CD14-positive monocyte (primary cell): ENCODE results near the gene CCR3. TPM values are rescaled to one million over a fixed set of nuclear protein-coding genes. Genes with fewer than 3 reads are reported as not detected.

Source experiments
- DNase-seq, 3 donors: peaks; one replicate each; pipeline ENCODE4 v3.0.0-alpha.2; 2011 to 2022
- H2AFZ ChIP-seq: 2 replicates; pipeline ENCODE4 v1.6.0; 2012; ENCODE audit warnings: mild to moderate bottlenecking, low read depth, low read length, inconsistent platforms; ENCODE audit not compliant: insufficient read depth, poor library complexity, severe bottlenecking
- H3K27ac ChIP-seq, 2 donors: 1 replicate in 1 of 2; 2 replicates in 1 of 2; pipeline ENCODE4 v1.5.1; 2012 to 2013; ENCODE audit warnings: low read length in 2 of 2, control low read depth in 1 of 2, inconsistent platforms in 1 of 2, low read depth in 1 of 2, mild to moderate bottlenecking in 1 of 2
- H3K27me3 ChIP-seq, 2 donors: one replicate each; pipeline versions ENCODE4 v1.6.0 to v1.6.1; 2011 to 2013; ENCODE audit warnings: low read length in 2 of 2; ENCODE audit not compliant: control insufficient read depth in 2 of 2, insufficient read depth in 2 of 2
- H3K36me3 ChIP-seq, 2 donors: replicated peaks in 1 of 2; 1 replicate in 1 of 2; 2 replicates in 1 of 2; pipeline versions ENCODE4 v1.5.1 to v1.6.1; 2012 to 2013; ENCODE audit warnings: low read length in 2 of 2, control low read depth in 1 of 2, inconsistent platforms in 1 of 2, mild to moderate bottlenecking in 1 of 2; ENCODE audit not compliant: insufficient read depth in 2 of 2, control insufficient read depth in 1 of 2
- H3K4me1 ChIP-seq, 2 donors: 1 replicate in 1 of 2; 2 replicates in 1 of 2; pipeline versions ENCODE4 v1.5.1 to v1.6.1; 2012 to 2013; ENCODE audit warnings: low read length in 2 of 2, control low read depth in 1 of 2, inconsistent platforms in 1 of 2, mild to moderate bottlenecking in 1 of 2, moderate library complexity in 1 of 2; ENCODE audit not compliant: insufficient read depth in 2 of 2, control insufficient read depth in 1 of 2
- H3K4me2 ChIP-seq: replicated peaks from 2 replicates; pipeline ENCODE3; 2012; ENCODE audit warnings: low read length, moderate library complexity, mild to moderate bottlenecking; ENCODE audit not compliant: poor library complexity, severe bottlenecking; ENCODE audit errors: extremely low read depth
- H3K4me3 ChIP-seq, 3 experiments: fragments of 200-600 bp in 1 of 3; sonication (generic) in 1 of 3; replicated peaks in 1 of 3; 1 replicate in 2 of 3; 2 replicates in 1 of 3; pipeline ENCODE4 v1.5.1; 2011 to 2013; ENCODE audit warnings: low read length in 3 of 3, mild to moderate bottlenecking in 3 of 3, control low read depth in 2 of 3, low read depth in 2 of 3, inconsistent platforms in 1 of 3, moderate library complexity in 1 of 3
- H3K79me2 ChIP-seq: 2 replicates; pipeline ENCODE4 v1.6.0; 2012; ENCODE audit warnings: mild to moderate bottlenecking, control low read depth, inconsistent platforms, low read length, moderate library complexity; ENCODE audit not compliant: insufficient read depth
- H3K9ac ChIP-seq: 2 replicates; pipeline ENCODE4 v1.6.0; 2017; ENCODE audit warnings: low read length, mild to moderate bottlenecking; ENCODE audit not compliant: insufficient read depth, poor library complexity, severe bottlenecking
- H3K9me3 ChIP-seq, 2 donors: replicated peaks in 1 of 2; 1 replicate in 1 of 2; 2 replicates in 1 of 2; pipeline versions ENCODE4 v1.5.1 to v1.6.1; 2012 to 2013; ENCODE audit warnings: low read length in 2 of 2, control low read depth in 1 of 2; ENCODE audit not compliant: control insufficient read depth in 1 of 2, insufficient read depth in 1 of 2
- H4K20me1 ChIP-seq: 2 replicates; pipeline ENCODE4 v1.6.0; 2012; ENCODE audit warnings: mild to moderate bottlenecking, low read length, control low read depth, moderate library complexity; ENCODE audit not compliant: insufficient read depth
- H3K27ac Mint-ChIP-seq, 7 donors: one replicate each; pipeline ENCODE4 v1.8.0; 2020; ENCODE audit warnings: mild to moderate bottlenecking in 7 of 7, mixed read lengths in 7 of 7, moderate library complexity in 6 of 7, inconsistent platforms in 2 of 7
- H3K27me3 Mint-ChIP-seq, 3 donors: one replicate each; pipeline ENCODE4 v1.8.0; 2021 to 2022; ENCODE audit warnings: low read depth in 3 of 3, mild to moderate bottlenecking in 3 of 3, mixed read lengths in 3 of 3, moderate library complexity in 3 of 3, inconsistent platforms in 1 of 3
- H3K36me3 Mint-ChIP-seq, 2 donors: one replicate each; pipeline ENCODE4 v1.8.0; 2020; ENCODE audit warnings: mixed read lengths in 2 of 2, inconsistent platforms in 1 of 2, mild to moderate bottlenecking in 1 of 2
- H3K4me1 Mint-ChIP-seq: one replicate; pipeline ENCODE4 v1.8.0; 2020; ENCODE audit warnings: mild to moderate bottlenecking, mixed read lengths
- H3K4me3 Mint-ChIP-seq, 2 donors: one replicate each; pipeline ENCODE4 v1.8.0; 2020; ENCODE audit warnings: mild to moderate bottlenecking in 2 of 2, mixed read lengths in 2 of 2, moderate library complexity in 1 of 2
- H3K9me3 Mint-ChIP-seq, 7 donors: one replicate each; pipeline ENCODE4 v1.8.0; 2020 to 2022; ENCODE audit warnings: mixed read lengths in 7 of 7, mild to moderate bottlenecking in 6 of 7, moderate library complexity in 6 of 7, inconsistent platforms in 2 of 7
- WGBS: methylation state at CpG from one replicate; pipeline ENCODE4 v1.1.5; 2013; ENCODE audit warnings: missing lambda C conversion rate; ENCODE audit not compliant: insufficient coverage; 5-methylcytosine and 5-hydroxymethylcytosine counted together
- intact Hi-C, 2 donors: fragments of 100-400 bp; cut with micrococcal nuclease; formaldehyde crosslinking; loops; one replicate each; pipeline versions ENCODE4 v1.15.0 to v1.15.1; 2023
- polyA plus RNA-seq, 3 donors: library from polyadenylated mRNA; depleted of rRNA in 1 of 3; unstranded in 2 of 3; stranded (reverse) in 1 of 3; fragments of 300-500 nt in 2 of 3; fragments of >200 nt in 1 of 3; fragmentation: Illumina TruSeq in 2 of 3; gene quantifications; 1 replicate in 2 of 3; 2 replicates in 1 of 3; pipeline ENCODE4 v1.2.3, GENCODE V29; 2012 to 2021
- TF ChIP-seq, protein P1 (sequence below): fragments of 200-600 bp; IDR thresholded peaks from one replicate; pipeline ENCODE4 v1.8.0; 2022; ENCODE audit warnings: antibody characterized with exemption, mild to moderate bottlenecking

The CCR3 gene
- polyA plus RNA-seq, 3 donors = 0.38 to 0.74 (median 0.44) TPM

GRCh38 chr3:46271209-46271745, 29.0 kb downstream of the CCR3 start:
- Histone ChIP-seq H3K4me3 (no peak overlapping the region), H2AFZ (no peak overlapping the region), H3K36me3 (no peaks in the 10 kb centered on the region), H3K27ac (no peak overlapping the region), H3K9me3 (no peaks in the 10 kb centered on the region), H3K4me1 (peaks cover 0 to 2% of the 10 kb centered on the region in 2 donors), H3K4me2 (no peak overlapping the region), H3K27me3 (no peaks in the 10 kb centered on the region), H3K9ac (no peak overlapping the region), H4K20me1 (no peaks in the 10 kb centered on the region), H3K79me2 (no peaks in the 10 kb centered on the region)
- Mint-ChIP-seq H3K4me1 (peaks cover 17% of the 10 kb centered on the region), H3K36me3 (no peaks in the 10 kb centered on the region), H3K9me3 (peaks cover 0 to 4% (median 0%) of the 10 kb centered on the region in 7 donors), H3K4me3 (no peak overlapping the region), H3K27me3 (peaks cover 0 to 4% (median 3%) of the 10 kb centered on the region in 3 donors), H3K27ac (no peak overlapping the region)
- no peak for DNase-seq
- 100% methylated on average over 3 of the region's 4 CpGs for WGBS
- TF ChIP-seq, protein P1, sequence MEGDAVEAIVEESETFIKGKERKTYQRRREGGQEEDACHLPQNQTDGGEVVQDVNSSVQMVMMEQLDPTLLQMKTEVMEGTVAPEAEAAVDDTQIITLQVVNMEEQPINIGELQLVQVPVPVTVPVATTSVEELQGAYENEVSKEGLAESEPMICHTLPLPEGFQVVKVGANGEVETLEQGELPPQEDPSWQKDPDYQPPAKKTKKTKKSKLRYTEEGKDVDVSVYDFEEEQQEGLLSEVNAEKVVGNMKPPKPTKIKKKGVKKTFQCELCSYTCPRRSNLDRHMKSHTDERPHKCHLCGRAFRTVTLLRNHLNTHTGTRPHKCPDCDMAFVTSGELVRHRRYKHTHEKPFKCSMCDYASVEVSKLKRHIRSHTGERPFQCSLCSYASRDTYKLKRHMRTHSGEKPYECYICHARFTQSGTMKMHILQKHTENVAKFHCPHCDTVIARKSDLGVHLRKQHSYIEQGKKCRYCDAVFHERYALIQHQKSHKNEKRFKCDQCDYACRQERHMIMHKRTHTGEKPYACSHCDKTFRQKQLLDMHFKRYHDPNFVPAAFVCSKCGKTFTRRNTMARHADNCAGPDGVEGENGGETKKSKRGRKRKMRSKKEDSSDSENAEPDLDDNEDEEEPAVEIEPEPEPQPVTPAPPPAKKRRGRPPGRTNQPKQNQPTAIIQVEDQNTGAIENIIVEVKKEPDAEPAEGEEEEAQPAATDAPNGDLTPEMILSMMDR = no peak
- intact Hi-C loops = no loop called here

DNA sequence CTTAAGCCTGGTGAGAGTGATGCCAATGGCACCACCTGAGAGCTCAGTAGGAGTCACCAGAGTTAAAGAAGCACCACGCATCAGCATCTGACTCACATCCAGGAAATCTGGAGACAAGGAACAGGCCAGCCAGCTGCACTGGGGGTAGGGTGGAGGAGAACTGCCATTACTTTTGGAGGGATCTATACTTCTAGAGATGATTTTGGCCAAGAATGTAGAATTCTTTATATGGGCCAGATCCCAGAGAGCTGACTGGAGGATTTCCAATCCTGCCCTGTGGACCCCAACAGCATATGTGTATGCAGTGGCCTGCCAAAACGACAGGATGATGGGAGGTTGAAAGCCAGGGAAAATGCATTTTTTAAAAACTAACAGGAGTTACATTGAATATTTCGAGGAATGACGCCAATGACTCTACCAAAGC, 29.8 kb downstream of the CCR3 start:
- Histone ChIP-seq H3K27me3 (no peaks in the 10 kb centered on the region), H3K4me3 (no peak overlapping the region), H3K4me2 (no peak overlapping the region), H3K9ac (no peak overlapping the region), H3K36me3 (no peaks in the 10 kb centered on the region), H3K27ac (no peak overlapping the region), H2AFZ (no peak overlapping the region), H3K79me2 (no peaks in the 10 kb centered on the region), H4K20me1 (no peaks in the 10 kb centered on the region), H3K4me1 (peaks cover 8 to 9% of the 10 kb centered on the region in 2 donors), H3K9me3 (no peaks in the 10 kb centered on the region)
- H3K36me3 Mint-ChIP-seq = no peaks in the 10 kb centered on the region
- peaks cover 0 to 3% (median 3%) of the 10 kb centered on the region in 3 donors for H3K27me3 Mint-ChIP-seq
- peak overlapping the region in 1 of 7 donors; percentile 51 for H3K27ac Mint-ChIP-seq
- 80% methylated on average over 1 of the region's 4 CpGs for WGBS
- peaks cover 19% of the 10 kb centered on the region for H3K4me1 Mint-ChIP-seq
- TF ChIP-seq, protein P1 = no peak
- intact Hi-C loops = no loop called here
- peaks cover 0 to 4% (median 0%) of the 10 kb centered on the region in 7 donors for H3K9me3 Mint-ChIP-seq
- peak overlapping the region in 1 of 2 donors; percentile 35 for H3K4me3 Mint-ChIP-seq
- DNase-seq = no peak
